HG03342 (cell line): ENCODE data around the gene PPM1J.
A peak's percentile ranks its signal among the peaks of the same experiment; 100 is the strongest.
"Not testable (repeated sequence)": the region's sequence is repeated elsewhere in the genome, so short reads cannot be mapped to it uniquely, and the experiment has no call there.

Experiments used
- ATAC-seq: cut with Tn5 transposase; IDR thresholded peaks from one replicate; pipeline ENCODE4 v1.9.1; 2021; ENCODE audit warnings: mild to moderate bottlenecking, moderate library complexity; ENCODE audit not compliant: unreplicated experiment

The PPM1J gene, protein sequence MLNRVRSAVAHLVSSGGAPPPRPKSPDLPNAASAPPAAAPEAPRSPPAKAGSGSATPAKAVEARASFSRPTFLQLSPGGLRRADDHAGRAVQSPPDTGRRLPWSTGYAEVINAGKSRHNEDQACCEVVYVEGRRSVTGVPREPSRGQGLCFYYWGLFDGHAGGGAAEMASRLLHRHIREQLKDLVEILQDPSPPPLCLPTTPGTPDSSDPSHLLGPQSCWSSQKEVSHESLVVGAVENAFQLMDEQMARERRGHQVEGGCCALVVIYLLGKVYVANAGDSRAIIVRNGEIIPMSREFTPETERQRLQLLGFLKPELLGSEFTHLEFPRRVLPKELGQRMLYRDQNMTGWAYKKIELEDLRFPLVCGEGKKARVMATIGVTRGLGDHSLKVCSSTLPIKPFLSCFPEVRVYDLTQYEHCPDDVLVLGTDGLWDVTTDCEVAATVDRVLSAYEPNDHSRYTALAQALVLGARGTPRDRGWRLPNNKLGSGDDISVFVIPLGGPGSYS

DNA sequence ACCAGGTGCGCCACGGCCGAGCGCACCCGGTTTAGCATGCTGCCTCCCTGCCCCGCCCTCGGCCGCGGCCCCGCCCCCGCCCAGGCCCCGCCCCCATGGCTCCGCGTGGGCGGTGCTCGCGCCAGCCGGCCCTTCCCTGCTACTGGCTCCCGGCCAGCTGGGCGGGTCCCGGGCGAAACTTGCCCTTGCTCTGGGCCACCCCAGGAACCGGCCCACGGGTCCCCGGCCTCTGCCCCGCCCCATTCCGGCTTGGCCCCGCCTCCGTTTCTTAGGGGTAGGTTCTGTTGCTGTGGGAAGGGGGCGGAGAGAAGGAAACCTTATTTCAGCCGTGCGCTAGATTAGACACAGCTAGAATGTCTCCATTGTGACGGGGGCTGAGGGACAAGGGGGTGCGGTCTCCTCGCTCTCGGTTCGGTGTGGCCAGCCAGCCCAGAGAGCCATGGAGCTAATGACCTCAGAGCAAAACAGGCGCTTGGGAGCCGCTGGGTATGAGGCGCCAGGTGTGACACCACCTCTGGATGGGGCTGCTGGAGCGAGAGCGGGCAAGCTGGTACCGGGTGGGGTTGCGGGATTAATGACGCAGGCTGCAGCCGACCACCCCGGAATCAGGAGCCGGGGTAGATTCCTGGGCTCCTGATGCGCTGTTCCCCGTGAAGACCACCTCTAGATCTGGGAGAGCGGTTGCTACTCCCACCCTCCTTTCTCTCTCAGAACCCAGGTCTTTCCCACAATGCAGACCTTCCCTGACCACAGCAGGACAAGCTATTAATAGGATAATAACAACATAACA lies at the start of gene PPM1J:
Gene PPM1J (minus strand): TSS at position 69 of the 790 bp plus-strand sequence. CDS start 31 bp downstream, at position 38.
- peak; percentile 72 for ATAC-seq

DNA sequence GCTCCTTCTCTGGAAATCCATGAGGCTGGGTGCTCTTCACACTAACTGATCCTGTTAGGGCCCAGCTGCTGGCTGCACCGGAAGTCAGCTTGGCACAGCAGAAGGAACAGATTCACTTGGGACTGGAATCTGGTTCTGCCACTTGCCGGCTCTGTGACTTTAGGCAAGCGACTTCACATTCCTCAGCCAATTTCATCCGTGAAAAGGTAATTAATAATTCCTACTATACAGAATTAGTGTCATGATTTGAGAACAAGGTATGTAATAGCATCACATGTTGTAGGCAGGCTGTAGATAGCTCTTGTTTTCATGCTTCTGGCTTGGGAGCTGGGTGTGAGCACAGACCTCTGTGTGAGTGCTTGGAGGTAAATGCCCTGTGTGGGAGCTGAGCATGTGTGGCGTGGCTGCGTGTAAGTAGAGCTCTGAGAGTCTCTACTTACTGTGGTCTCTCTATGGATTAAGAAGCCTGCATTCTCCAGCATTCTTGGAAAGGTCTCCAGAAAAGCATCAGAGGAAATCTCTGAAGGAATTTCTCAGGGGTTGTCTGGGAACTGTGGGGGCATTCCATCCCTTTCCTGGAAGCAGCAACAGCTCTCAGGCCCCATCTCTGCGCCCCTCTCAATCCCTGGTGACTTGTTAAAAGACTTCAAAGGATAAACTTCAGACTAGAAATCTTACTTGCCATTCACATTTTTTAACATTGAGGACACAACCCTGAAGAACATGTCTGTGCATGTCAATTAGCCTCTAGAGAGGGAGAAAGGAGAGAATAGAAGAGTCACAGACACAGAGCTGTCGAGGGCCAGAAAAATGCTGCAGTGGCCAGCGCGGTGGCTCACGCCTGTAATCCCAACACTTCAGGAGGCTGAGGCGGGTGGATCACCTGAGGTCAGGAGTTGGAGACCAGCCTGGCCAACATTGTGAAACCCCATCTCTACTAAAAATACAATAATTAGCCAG lies 47.7 kb upstream of the PPM1J start:
- no peak for ATAC-seq

DNA sequence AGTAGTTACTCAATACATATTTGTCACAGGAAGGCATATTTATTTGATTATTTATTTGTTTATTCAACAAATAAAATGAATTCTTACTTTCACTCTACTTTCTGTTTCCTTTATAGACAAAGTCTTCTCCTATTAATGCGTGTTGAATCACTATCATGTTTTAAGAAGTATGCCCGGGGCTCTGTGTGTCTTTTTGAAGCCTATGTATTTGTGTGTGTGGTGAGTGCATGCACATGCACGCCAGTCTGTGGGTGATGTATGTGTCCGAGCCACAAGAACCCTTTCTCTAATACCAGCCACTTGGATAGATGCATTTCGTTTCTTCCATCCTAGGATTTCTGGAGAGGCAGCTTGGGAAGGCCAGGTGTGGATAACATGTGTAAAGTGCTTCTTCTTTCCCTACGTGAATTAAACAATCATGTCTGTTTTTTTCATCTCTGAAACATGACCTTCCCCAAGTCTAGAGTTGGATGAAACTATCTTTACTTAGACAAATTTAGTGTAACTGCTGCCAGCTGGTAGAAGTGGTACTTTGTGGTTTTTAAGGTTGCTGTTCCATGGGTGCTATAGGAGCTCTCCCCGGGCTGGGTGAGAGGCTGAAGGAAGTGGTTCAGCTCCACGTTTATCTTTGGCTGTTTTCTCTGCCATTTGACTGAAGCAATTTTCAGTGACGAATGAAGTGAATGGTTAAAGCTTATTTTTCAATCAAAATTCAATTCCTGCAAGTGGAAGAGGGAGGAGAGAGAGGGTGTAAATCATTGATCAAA lies 46.8 kb upstream of the PPM1J start:
- ATAC-seq: no peak

DNA sequence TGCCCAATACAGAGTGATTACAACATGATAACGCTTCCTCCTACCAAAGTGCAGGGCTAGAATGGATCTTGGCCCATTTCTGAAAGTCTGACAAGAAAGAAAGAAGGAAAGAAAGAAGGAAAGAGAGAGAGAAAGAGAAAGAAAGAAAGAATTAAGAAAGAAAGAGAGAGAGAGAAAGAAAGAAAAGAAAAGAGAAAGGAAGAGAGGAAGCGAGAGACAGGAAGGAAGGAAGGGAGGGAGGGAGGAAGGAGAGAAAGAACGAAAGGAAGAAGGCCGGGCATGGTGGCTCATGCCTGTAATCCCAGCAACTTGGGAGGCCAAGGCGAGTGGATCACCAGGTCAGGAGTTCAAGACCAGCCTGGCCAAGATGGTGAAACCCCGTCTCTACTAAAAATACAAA lies 44.1 kb upstream of the PPM1J start:
- no peak for ATAC-seq

DNA sequence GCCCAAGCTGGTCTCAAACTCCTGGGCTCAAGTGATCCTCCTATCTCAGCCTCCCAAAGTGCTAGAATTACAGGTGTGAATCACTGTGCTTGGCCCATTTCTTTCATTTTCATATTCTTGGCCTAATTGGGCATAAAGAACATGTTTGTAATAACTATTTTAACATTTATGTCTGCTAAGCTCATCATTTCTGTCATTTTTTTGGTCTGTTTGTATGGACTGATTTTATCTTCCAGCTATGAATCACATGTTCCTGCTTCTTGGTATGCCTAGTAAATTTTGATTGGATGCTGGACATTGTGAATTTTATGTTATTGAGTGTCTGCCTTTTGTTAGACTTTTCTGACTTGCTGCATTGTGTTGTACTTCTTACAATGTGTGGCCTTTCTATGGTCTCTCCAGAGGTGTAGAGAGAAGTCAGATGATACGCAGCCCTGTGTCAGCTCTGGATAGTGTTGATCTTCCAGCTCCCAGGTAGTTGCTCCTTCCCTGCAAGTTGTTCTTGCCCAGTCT lies 39.0 kb upstream of the PPM1J start:
- ATAC-seq: no peak

DNA sequence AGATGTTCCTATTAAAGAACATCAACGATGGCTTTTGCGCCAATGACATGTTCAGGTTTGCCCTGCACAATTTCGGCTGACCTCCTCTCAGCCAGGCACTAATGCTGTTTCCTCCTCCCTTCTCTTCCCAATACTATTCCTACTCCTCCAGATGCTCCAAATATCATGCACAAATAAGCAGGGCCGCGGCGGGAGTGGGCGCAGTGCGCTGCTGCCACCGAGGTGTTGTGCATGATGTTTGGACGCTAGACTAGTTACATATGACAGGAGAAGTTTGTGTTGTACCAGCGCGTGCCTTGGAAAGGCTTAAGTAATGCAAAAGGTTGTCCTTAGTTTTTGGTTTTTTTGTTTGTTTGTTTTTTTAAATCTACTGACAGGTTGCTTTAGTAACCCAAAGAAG lies 33.3 kb upstream of the PPM1J start:
- no peak for ATAC-seq

DNA sequence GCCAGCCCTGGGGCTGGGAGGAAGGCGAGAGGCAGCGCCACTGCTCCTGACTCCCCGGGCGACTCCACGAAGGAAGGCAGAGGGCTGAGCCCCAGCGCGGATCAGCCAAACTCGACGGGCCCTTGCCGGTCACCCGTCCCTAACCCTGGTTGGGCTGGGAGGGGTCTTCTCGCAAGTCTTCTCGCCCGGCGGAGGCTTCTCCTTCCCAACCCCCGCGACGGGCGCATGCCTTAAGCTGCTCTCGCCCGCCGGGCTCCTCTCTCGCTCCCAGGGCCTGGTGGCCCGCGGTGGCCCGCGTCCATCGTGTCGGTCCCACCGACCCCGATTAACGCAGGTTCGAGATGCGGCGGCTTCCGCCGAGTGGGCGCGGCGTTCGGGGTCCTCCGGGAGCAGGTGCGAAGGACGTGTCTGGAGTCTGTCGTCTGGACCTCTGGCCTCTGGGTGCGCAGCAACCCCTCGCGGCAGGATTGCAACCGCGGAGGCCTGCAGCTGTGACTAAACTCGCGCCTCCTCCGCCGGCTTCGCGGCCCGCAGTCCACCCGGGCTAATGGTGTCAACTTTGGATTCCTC lies 29.0 kb upstream of the PPM1J start:
- no peak for ATAC-seq

DNA sequence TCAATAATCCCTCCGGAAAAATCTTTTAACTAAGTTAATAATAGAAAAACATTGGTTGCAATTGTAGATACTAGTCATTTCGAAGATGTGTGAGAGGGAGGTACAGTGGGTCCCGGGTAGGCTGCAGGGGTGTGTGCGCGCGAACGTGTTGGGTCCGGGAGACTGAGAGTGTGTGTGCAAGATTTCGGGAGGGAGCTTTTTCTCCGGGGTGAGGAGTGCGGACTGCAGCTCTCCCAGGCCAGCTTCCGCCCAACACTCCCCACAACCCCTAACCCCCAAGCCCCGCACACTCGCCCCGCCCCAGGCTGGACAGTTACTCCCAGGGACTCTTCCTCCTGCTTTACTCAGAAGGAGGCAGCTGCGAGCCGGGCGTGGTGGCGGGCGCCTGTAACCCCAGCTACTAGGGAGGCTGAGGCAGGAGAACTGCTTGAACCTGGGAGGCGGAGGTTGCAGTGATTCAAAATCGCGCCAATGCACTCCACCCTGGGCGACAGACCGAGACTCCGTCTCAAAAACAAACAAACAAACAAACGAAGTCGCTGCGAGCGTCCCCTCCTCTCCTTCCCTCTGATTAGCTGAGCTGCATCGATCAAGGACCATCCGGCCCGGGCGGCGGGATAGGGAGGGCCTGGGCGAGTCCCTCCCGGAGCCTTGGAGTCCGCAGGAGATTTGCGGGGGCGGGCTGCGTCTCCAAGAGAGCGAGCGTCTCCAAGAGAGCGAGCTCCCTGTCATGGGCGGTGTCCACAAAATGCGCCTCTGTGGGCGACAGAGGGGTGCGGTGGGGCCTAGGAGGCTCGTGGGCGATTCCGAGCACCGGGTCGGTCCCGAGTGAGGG lies 28.3 kb upstream of the PPM1J start:
- ATAC-seq: no peak

DNA sequence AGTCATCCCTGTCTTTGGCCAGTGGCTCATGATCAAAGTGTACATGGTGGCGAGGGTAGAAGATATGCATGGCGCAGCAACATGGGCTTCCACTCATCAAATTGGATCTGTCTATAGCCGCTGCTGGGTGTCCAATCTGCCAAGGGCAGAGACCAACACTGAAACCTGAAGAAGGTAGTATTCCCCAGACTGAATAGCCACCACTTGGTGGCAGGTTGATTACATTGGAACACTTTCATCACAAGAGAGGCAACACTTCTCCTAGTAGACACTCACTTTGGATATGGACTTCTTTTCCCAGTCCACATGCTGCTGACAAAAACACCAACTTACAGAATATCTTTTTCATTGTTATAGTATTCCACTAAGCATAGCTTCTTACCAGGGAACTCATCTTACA lies 22.4 kb upstream of the PPM1J start:
- no peak for ATAC-seq

DNA sequence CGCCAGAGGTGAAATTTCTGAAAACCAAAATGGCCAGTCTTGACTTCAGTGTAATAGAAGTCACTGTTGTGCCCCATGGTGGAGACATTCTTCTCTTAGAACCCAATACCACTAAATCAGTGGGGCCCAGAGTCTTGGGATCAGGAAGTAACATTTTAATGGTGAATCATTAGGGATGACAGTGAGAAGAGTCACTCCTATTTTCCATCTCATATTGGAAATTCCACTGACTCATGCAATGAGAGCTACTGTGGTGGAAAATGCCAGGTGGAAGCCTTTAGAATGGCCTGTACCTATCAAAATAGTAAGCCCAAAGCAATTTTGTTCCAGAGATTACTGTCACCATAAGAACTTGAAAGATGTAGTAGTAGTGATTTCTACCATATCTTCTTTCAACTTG lies 20.6 kb upstream of the PPM1J start:
- ATAC-seq: no peak

DNA sequence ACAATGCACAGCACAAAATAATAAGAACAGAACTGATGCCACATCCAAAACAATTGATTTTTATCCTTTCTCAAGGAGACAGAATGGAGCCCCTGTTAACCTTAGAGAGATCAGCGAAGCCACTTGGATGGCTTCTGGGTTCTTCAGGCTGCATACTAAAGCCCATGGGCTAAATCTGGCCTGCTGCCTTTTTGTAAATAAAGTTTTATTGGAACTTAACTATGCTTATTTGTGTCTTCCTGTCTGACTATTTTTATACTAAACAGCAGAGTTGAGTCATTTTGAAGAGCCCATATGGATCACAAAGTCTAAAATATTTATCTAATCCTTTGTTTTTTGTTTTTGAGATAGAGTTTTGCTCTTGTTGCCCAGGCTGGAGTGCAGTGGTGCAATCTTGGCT lies 16.3 kb upstream of the PPM1J start:
- no peak for ATAC-seq

DNA sequence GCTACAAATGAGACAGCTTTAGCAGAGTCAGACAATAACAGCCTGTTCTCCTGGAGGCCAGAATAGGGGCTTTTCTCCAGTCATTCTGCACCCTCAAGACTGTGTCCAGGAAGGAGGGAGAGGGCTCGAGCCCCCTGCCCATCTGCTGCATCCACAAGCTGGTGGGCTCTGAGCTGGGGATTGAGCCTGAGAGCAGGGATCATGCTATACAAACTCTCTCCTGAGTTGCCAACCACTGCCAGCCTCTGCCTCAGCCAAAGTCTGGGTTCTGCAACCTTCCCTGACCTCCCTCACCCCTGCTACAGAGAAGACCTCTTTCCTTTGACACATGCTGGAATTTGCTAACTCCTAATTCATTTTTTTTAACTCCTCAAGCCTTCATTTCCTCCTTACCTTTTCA lies 14.8 kb upstream of the PPM1J start:
- ATAC-seq: no peak

DNA sequence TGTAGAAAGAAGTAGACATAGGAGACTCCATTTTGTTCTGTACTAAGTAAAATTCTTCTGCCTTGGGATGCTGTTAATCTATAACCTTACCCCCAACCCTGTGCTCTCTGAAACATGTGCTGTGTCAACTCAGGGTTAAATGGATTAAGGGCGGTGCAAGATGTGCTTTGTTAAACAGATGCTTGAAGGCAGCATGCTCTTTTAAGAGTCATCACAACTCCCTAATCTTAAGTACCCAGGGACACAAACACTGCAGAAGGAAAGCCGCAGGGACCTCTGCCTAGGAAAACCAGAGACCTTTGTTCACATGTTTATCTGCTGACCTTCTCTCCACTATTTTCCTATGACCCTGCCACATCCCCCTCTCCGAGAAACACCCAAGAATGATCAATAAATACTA lies 13.9 kb upstream of the PPM1J start:
- not testable (repeated sequence) for ATAC-seq

DNA sequence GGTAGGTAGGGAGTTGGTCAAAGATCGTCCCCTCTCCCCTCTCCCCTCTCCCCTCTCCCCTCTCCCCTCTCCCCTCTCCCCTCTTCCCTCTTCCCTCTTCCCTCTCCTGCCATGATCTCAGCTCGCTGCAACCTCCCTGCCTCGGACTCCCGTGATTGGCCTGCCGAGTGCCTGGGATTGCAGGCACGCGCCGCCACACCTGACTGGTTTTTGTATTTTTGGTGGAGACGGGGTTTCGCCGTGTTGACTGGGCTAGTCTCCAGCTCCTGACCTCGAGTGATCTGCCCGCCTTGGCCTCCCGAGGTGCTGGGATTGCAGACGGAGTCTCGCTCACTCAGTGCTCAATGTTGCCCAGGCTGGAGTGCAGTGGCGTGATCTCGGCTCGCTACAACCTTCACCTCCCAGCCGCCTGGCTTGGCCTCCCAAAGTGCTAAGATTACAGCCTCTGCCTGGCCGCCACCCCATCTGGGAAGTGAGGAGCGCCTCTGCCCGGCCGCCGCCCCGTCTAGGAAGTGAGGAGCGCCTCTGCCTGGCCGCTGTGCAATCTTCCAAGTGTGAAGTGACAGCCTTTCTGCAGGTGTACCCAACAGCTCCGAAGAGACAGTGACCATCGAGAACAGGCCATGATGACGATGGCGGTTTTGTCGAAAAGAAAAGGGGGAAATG lies 13.3 kb upstream of the PPM1J start:
- ATAC-seq: not testable (repeated sequence)

DNA sequence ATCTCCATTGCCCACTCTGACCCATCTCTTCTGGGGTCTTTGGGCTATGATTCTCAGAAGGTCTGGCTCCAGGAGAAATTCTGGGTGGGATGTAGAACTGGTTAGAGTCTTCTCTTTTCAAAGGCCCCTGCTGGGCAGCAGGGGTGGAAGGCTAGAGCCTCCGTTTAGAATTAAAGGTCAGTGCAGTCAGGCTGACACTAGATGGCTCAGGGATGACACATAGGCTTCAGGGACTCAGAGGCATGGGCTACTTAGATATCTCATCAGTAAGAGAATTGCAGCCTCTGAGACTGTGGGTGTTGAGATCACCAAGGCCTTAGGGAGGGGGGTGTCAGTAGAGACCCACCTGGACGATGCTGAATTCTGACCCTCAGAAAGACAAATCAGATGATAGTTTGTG lies 12.6 kb upstream of the PPM1J start:
- no peak for ATAC-seq

DNA sequence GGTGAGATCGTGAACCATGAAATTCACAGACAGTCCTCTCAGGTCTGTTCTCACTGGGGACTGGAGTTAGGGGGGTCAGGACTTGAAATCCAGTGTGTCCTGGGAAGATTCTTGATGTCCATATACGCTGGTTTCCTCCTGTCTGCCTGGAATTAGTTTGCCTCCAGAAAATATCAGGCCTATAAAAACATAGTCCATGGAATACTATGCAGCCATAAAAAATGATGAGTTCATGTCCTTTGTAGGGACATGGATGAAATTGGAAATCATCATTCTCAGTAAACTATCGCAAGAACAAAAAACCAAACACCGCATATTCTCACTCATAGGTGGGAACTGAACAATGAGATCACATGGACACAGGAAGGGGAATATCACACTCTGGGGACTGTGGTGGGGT lies 9.1 kb upstream of the PPM1J start:
- ATAC-seq: not testable (repeated sequence)

DNA sequence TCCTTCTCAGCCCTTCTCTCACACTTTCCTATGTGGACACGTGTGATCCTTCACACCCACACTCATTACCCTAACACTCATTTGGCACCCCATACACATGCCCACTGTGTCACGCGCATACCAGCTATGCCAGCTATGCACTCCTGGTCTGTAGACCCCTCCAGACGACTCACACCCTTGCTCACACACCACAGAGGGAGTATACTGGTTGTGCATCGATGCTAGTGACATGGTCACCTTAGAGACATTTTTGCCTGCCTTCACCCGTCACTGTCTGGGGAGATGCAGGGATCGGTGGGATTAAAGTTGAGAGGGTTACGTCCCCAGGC lies 8.3 kb upstream of the PPM1J start:
- no peak for ATAC-seq
